ENCODE data around the gene PRG3.

PRG3 gene

GRCh38 chr11:57349491-57350274, 31.3 kb downstream of the PRG3 start:
- no peak overlapping the region for H3K9ac ChIP-seq (ENCODE audit: low read depth, low read length, poor library complexity, severe bottlenecking)
- TF ChIP-seq EZH2phosphoT487 (IDR thresholded peaks at IDR 0.05; ENCODE audit: borderline replicate concordance) (no peak), CTCF (conservative IDR thresholded peaks at IDR 0.05; ENCODE audit: low read length) (peak; percentile 70)
- no peak overlapping the region for H3K4me3 ChIP-seq (ENCODE audit: low read length, poor library complexity, severe bottlenecking)
- H3K79me2 ChIP-seq (ENCODE audit: insufficient read depth, low read length) = no peaks in the 10 kb centered on the region
- 0 out of 2 replicates have a peak, but pooled peaks cover 4% of the 10 kb centered on the region for H3K9me3 ChIP-seq (ENCODE audit: insufficient read depth, low read depth, low read length)
- no peaks in the 10 kb centered on the region for H4K20me1 ChIP-seq (ENCODE audit: insufficient read depth, low read length, poor library complexity, severe bottlenecking)
- H3K4me1 ChIP-seq (ENCODE audit: insufficient read depth, low read length, poor library complexity, severe bottlenecking) = peaks cover 24% of the 10 kb centered on the region
- H3K4me2 ChIP-seq (ENCODE audit: low read depth, low read length, poor library complexity, severe bottlenecking) = no peak overlapping the region
- no peaks in the 10 kb centered on the region for H3K27me3 ChIP-seq (ENCODE audit: insufficient read depth, low read length, poor library complexity, severe bottlenecking)
- H3F3A ChIP-seq (ENCODE audit: low read depth) = peaks cover 8% of the 10 kb centered on the region
- H2AFZ ChIP-seq (ENCODE audit: low read length) = no peak overlapping the region
- no peaks in the 10 kb centered on the region for H3K36me3 ChIP-seq (ENCODE audit: insufficient read depth, low read length)
- no peaks in the 10 kb centered on the region for H3K9me2 ChIP-seq (replicated peaks; ENCODE audit: low read depth, low read length)

- no peak overlapping the region for H3K4me2 ChIP-seq (ENCODE audit: low read depth, low read length, poor library complexity, severe bottlenecking)
- TF ChIP-seq EZH2phosphoT487 (IDR thresholded peaks at IDR 0.05; ENCODE audit: borderline replicate concordance) (no peak), CTCF (conservative IDR thresholded peaks at IDR 0.05; ENCODE audit: low read length) (no peak)
- H3K9me3 ChIP-seq (ENCODE audit: insufficient read depth, low read depth, low read length) = 0 out of 2 replicates have a peak, but pooled peaks cover 4% of the 10 kb centered on the region
- peaks cover under 1% of the 10 kb centered on the region; the same call in 1 of the 2 replicates for H3F3A ChIP-seq (ENCODE audit: low read depth)
- no peaks in the 10 kb centered on the region for H3K9me2 ChIP-seq (replicated peaks; ENCODE audit: low read depth, low read length)
- no peak overlapping the region for H3K9ac ChIP-seq (ENCODE audit: low read depth, low read length, poor library complexity, severe bottlenecking)
- no peaks in the 10 kb centered on the region for H4K20me1 ChIP-seq (ENCODE audit: insufficient read depth, low read length, poor library complexity, severe bottlenecking)
- no peaks in the 10 kb centered on the region for H3K36me3 ChIP-seq (ENCODE audit: insufficient read depth, low read length)
- H3K79me2 ChIP-seq (ENCODE audit: insufficient read depth, low read length) = no peaks in the 10 kb centered on the region
- no peak overlapping the region for H2AFZ ChIP-seq (ENCODE audit: low read length)
- no peak overlapping the region for H3K4me3 ChIP-seq (ENCODE audit: low read length, poor library complexity, severe bottlenecking)
- H3K4me1 ChIP-seq (ENCODE audit: insufficient read depth, low read length, poor library complexity, severe bottlenecking) = peaks cover 19% of the 10 kb centered on the region
- no peaks in the 10 kb centered on the region for H3K27me3 ChIP-seq (ENCODE audit: insufficient read depth, low read length, poor library complexity, severe bottlenecking)
These were observed 32.2 kb downstream of the PRG3 start for GRCh38 chr11:57348636-57349313.

GRCh38 chr11:57348052-57348451, 32.9 kb downstream of the PRG3 start:
- Histone ChIP-seq H3K9ac (ENCODE audit: low read depth, low read length, poor library complexity, severe bottlenecking) (no peak overlapping the region), H2AFZ (ENCODE audit: low read length) (no peak overlapping the region), H4K20me1 (ENCODE audit: insufficient read depth, low read length, poor library complexity, severe bottlenecking) (no peaks in the 10 kb centered on the region), H3K4me1 (ENCODE audit: insufficient read depth, low read length, poor library complexity, severe bottlenecking) (peaks cover 15% of the 10 kb centered on the region), H3K4me3 (ENCODE audit: low read length, poor library complexity, severe bottlenecking) (no peak overlapping the region), H3K4me2 (ENCODE audit: low read depth, low read length, poor library complexity, severe bottlenecking) (no peak overlapping the region), H3K36me3 (ENCODE audit: insufficient read depth, low read length) (no peaks in the 10 kb centered on the region), H3K9me3 (ENCODE audit: insufficient read depth, low read depth, low read length) (0 out of 2 replicates have a peak, but pooled peaks cover 4% of the 10 kb centered on the region), H3K79me2 (ENCODE audit: insufficient read depth, low read length) (no peaks in the 10 kb centered on the region), H3K27me3 (ENCODE audit: insufficient read depth, low read length, poor library complexity, severe bottlenecking) (no peaks in the 10 kb centered on the region), H3F3A (ENCODE audit: low read depth) (no peaks in the 10 kb centered on the region), H3K9me2 (replicated peaks; ENCODE audit: low read depth, low read length) (no peaks in the 10 kb centered on the region)
- TF ChIP-seq EZH2phosphoT487 (IDR thresholded peaks at IDR 0.05; ENCODE audit: borderline replicate concordance) (no peak), CTCF (conservative IDR thresholded peaks at IDR 0.05; ENCODE audit: low read length) (no peak)
